CD4-positive, alpha-beta T cell (primary cell): ENCODE data around the gene PCDHGA9. TPM values are rescaled to one million over a fixed set of nuclear protein-coding genes. Genes with fewer than 3 reads are reported as not detected.
"Not testable (repeated sequence)": the region's sequence is repeated elsewhere in the genome, so short reads cannot be mapped to it uniquely, and the experiment has no call there.

Experiments
- ATAC-seq: fragments of 200-7000 bp; cut with Tn5 transposase; one replicate; pipeline ENCODE4 v1.10.0; 2022; ENCODE audit warnings: mild to moderate bottlenecking; ENCODE audit not compliant: poor library complexity
- CTCF ChIA-PET: fragments of 350-600 bp; sonication (Branson Sonifier 250); formaldehyde crosslinking; loops from one replicate; lab custom pipeline; 2021; ENCODE audit warnings: antibody characterized with exemption, inconsistent platforms; lab: Charles Lee
- POLR2A ChIA-PET: fragments of 350-600 bp; sonication (Branson Sonifier 250); formaldehyde crosslinking; loops from one replicate; lab custom pipeline; 2021; ENCODE audit warnings: antibody characterized with exemption, inconsistent platforms; lab: Charles Lee
- DNase-seq, 14 experiments: peaks; one replicate each; pipeline ENCODE4 v3.0.0-alpha.2; 2013 to 2020; ENCODE audit warnings: mixed read lengths in 2 of 14
- H3K27ac ChIP-seq, 2 donors: one replicate each; pipeline versions ENCODE4 v1.5.1 to v1.7.0; 2013; ENCODE audit warnings: low read length in 2 of 2, low read depth in 1 of 2, mild to moderate bottlenecking in 1 of 2
- H3K27me3 ChIP-seq, 2 experiments: 1 replicate in 1 of 2; 2 replicates in 1 of 2; pipeline versions ENCODE4 v1.6.1 to v1.7.0; 2013; ENCODE audit warnings: low read length in 2 of 2, control low read depth in 1 of 2, mild to moderate bottlenecking in 1 of 2, moderate library complexity in 1 of 2; ENCODE audit not compliant: insufficient read depth in 2 of 2, control insufficient read depth in 1 of 2
- H3K36me3 ChIP-seq: one replicate; pipeline ENCODE4 v1.6.1; 2013; ENCODE audit warnings: low read length, control low read depth; ENCODE audit not compliant: insufficient read depth
- H3K4me1 ChIP-seq: one replicate; pipeline ENCODE4 v1.6.1; 2013; ENCODE audit warnings: low read length, control low read depth; ENCODE audit not compliant: insufficient read depth
- H3K4me3 ChIP-seq: one replicate; pipeline ENCODE4 v1.5.1; 2013; ENCODE audit warnings: mild to moderate bottlenecking, low read length, moderate library complexity
- H3K9me3 ChIP-seq, 2 experiments: 1 replicate in 1 of 2; 2 replicates in 1 of 2; pipeline versions ENCODE4 v1.6.1 to v1.7.0; 2013; ENCODE audit warnings: low read length in 2 of 2, mild to moderate bottlenecking in 2 of 2, control low read depth in 1 of 2, moderate library complexity in 1 of 2; ENCODE audit not compliant: control insufficient read depth in 1 of 2, insufficient read depth in 1 of 2
- H3K27ac Mint-ChIP-seq: one replicate; pipeline ENCODE4 v1.8.0; 2020; ENCODE audit warnings: mixed read lengths
- H3K27me3 Mint-ChIP-seq: one replicate; pipeline ENCODE4 v1.8.0; 2021; ENCODE audit warnings: mixed read lengths
- H3K36me3 Mint-ChIP-seq: one replicate; pipeline ENCODE4 v1.8.0; 2021; ENCODE audit warnings: low read depth, mixed read lengths
- H3K4me1 Mint-ChIP-seq: one replicate; pipeline ENCODE4 v1.8.0; 2021; ENCODE audit warnings: low read depth, mixed read lengths
- H3K4me3 Mint-ChIP-seq: one replicate; pipeline ENCODE4 v1.8.0; 2020; ENCODE audit warnings: mild to moderate bottlenecking, mixed read lengths
- H3K9me3 Mint-ChIP-seq: one replicate; pipeline ENCODE4 v1.8.0; 2020; ENCODE audit warnings: mixed read lengths
- CTCF ChIP-seq: fragments of 200-600 bp; IDR thresholded peaks from one replicate; pipeline ENCODE4 v1.8.0; 2022; ENCODE audit warnings: antibody characterized with exemption, mild to moderate bottlenecking
- intact Hi-C, 2 experiments: fragments of 100-400 bp; cut with DNase I in 1 of 2; cut with micrococcal nuclease in 1 of 2; formaldehyde crosslinking; loops; one replicate each; pipeline versions ENCODE4 v1.15.1 to v1.9.0; 2023 to 2025; cut with DNase I, micrococcal nuclease
- total RNA-seq, 174 experiments: library from RNA in 2 of 174; stranded (reverse) in 2 of 174; gene quantifications; one replicate each; pipeline ENCODE4 v1.2.3 and lab custom pipeline; 2021 to 2026

Gene PCDHGA9
- total RNA-seq, 2 experiments from 2014 or later, result not detected

GRCh38 chr5:141407790-141408505, 5.4 kb downstream of the PCDHGA9 start, which contains the start of gene PCDHGB6:
Gene PCDHGB6, plus strand, starts transcription at chr5:141408021. Its CDS starts 182 bp downstream, at chr5:141408203.
- H3K4me1 ChIP-seq, intact Hi-C loops, H3K27ac ChIP-seq, H3K36me3 ChIP-seq, H3K27ac Mint-ChIP-seq, H3K4me1 Mint-ChIP-seq: not testable (repeated sequence)
- Mint-ChIP-seq H3K9me3 (peaks cover 13% of the 10 kb centered on the region), H3K36me3 (peaks cover 24% of the 10 kb centered on the region), H3K4me3 (peak within 1 kb of the TSS; percentile 56), H3K27me3 (peaks cover 79% of the 10 kb centered on the region)
- TF ChIP-seq CTCF, result peak; percentile 33
- POLR2A ChIA-PET, result interaction anchor here (1.0 kb wide), 1 partner anchor 87 kb away, joined by 5 read pairs; the partner anchor contains the start of gene TAF7
- CTCF ChIA-PET, result interaction anchor here (0.6 to 1.4 kb wide), 12 partner anchors 8 to 156 kb away, joined by 3 to 10 read pairs (median 3); partner anchors contain the start of genes PCDHGA11 and PCDHGB7
- H3K27me3 ChIP-seq, result peaks cover 68 to 86% of the 10 kb centered on the region in 2 experiments
- DNase-seq (peak in 6 of 14 experiments; percentile 22 to 49 (median 42)), ATAC-seq (peak; percentile 59)
- peaks cover 44 to 47% of the 10 kb centered on the region in 2 experiments for H3K9me3 ChIP-seq
- H3K4me3 ChIP-seq, result peak within 1 kb of the TSS; percentile 13

GRCh38 chr5:141409598-141410306, 7.2 kb downstream of the PCDHGA9 start:
- Mint-ChIP-seq H3K4me1 (peaks cover 24% of the 10 kb centered on the region), H3K27me3 (peaks cover 79% of the 10 kb centered on the region), H3K4me3 (no peak overlapping the region), H3K9me3 (peaks cover 14% of the 10 kb centered on the region), H3K36me3 (peaks cover 29% of the 10 kb centered on the region), H3K27ac (no peak overlapping the region)
- CTCF ChIA-PET, result no interaction called here
- H3K4me3 ChIP-seq, result no peak overlapping the region
- peaks cover 12% of the 10 kb centered on the region for H3K4me1 ChIP-seq
- ATAC-seq, result no peak
- H3K36me3 ChIP-seq, result no peaks in the 10 kb centered on the region
- peaks cover 37 to 49% of the 10 kb centered on the region in 2 experiments for H3K9me3 ChIP-seq
- intact Hi-C loops, result loop anchor here (2.0 to 10.0 kb wide), 4 partner anchors 45 to 153 kb away; partner anchors contain the start of genes PCDHGA5 (in 1 of the 2) and TAF7 (in 1 of the 2)
- POLR2A ChIA-PET, result no interaction called here
- DNase-seq, result no peak
- H3K27me3 ChIP-seq, result peaks cover 70 to 84% of the 10 kb centered on the region in 2 experiments
- H3K27ac ChIP-seq, result no peak overlapping the region
- TF ChIP-seq CTCF, result no peak

GRCh38 chr5:141411575-141411974, 9.0 kb downstream of the PCDHGA9 start:
- intact Hi-C loops, result loop anchor here (2.0 to 10.0 kb wide), 4 partner anchors 47 to 151 kb away; partner anchors contain the start of genes PCDHGA5 (in 1 of the 2) and TAF7 (in 1 of the 2)
- no peak overlapping the region for H3K27ac ChIP-seq
- ChIA-PET POLR2A (no interaction called here), CTCF (interaction anchor here (1.6 to 2.8 kb wide), 3 partner anchors 9 to 152 kb away, joined by 3 to 19 read pairs (median 9); partner anchors contain the start of genes PCDHGA11 and PCDHGA6)
- TF ChIP-seq CTCF, result no peak
- Mint-ChIP-seq H3K4me1 (peaks cover 24% of the 10 kb centered on the region), H3K4me3 (peak overlapping the region; percentile 51), H3K9me3 (peaks cover 19% of the 10 kb centered on the region), H3K27me3 (peaks cover 78% of the 10 kb centered on the region), H3K36me3 (peaks cover 38% of the 10 kb centered on the region), H3K27ac (no peak overlapping the region)
- H3K4me1 ChIP-seq, result peaks cover 12% of the 10 kb centered on the region
- no peaks in the 10 kb centered on the region for H3K36me3 ChIP-seq
- DNase-seq, result peak in 1 of 14 experiments; percentile 22
- no peak overlapping the region for H3K4me3 ChIP-seq
- peaks cover 61 to 84% of the 10 kb centered on the region in 2 experiments for H3K27me3 ChIP-seq
- H3K9me3 ChIP-seq, result peaks cover 33 to 48% of the 10 kb centered on the region in 2 experiments
- no peak for ATAC-seq
